HepG2 (cell line): Measurements from ENCODE around the gene HDAC10. TPM values are rescaled to one million over a fixed set of nuclear protein-coding genes. Genes with fewer than 3 reads are reported as not detected.

Experiments used
- ARNTL ChIP-seq: sonication (generic); formaldehyde crosslinking; IDR thresholded peaks from 2 replicates; pipeline ENCODE4 v1.4.0; 2020; ENCODE audit warnings: mild to moderate bottlenecking, missing genetic modification reagents
- CREM ChIP-seq, 2 experiments: sonication (generic) in 1 of 2; formaldehyde crosslinking in 1 of 2; IDR thresholded peaks; 2 replicates each; pipeline versions ENCODE4 v1.4.0 to v1.6.1; 2016 to 2020; ENCODE audit warnings: antibody characterized with exemption in 1 of 2, mild to moderate bottlenecking in 1 of 2, missing genetic modification reagents in 1 of 2
- ELF4 ChIP-seq: sonication (generic); formaldehyde crosslinking; IDR thresholded peaks from 2 replicates; pipeline ENCODE4 v1.5.0; 2020; ENCODE audit warnings: missing genetic modification reagents, mild to moderate bottlenecking, moderate library complexity, borderline replicate concordance
- ELK4 ChIP-seq: sonication (generic); formaldehyde crosslinking; IDR thresholded peaks from 2 replicates; pipeline ENCODE4 v1.9.0; 2021; ENCODE audit warnings: missing genetic modification reagents, borderline replicate concordance
- GTF3A ChIP-seq: sonication (generic); formaldehyde crosslinking; conservative IDR thresholded peaks from 2 replicates; pipeline ENCODE4 v1.4.0; 2020; ENCODE audit warnings: mild to moderate bottlenecking, missing genetic modification reagents
- HNRNPL ChIP-seq: fragments of 200-400 bp; formaldehyde crosslinking; IDR thresholded peaks from 2 replicates; pipeline ENCODE4 v1.6.1; 2017; ENCODE audit warnings: mild to moderate bottlenecking, low read depth, low read length
- ISL2 ChIP-seq: sonication (generic); formaldehyde crosslinking; IDR thresholded peaks from 2 replicates; pipeline ENCODE4 v1.5.0; 2020; ENCODE audit warnings: missing genetic modification reagents
- JUN ChIP-seq: sonication (generic); formaldehyde crosslinking; IDR thresholded peaks from 2 replicates; pipeline ENCODE4 v1.4.0; 2020; ENCODE audit warnings: mild to moderate bottlenecking, missing genetic modification reagents
- MAFK ChIP-seq, 2 experiments: IDR thresholded peaks in 1 of 2; conservative IDR thresholded peaks in 1 of 2; 2 replicates each; pipeline ENCODE4 v1.6.1; 2011; ENCODE audit warnings: improper control_type of control experiment in 2 of 2, low read length in 2 of 2
- MXI1 ChIP-seq: IDR thresholded peaks from 3 replicates; pipeline ENCODE4 v1.6.1; 2012; ENCODE audit warnings: low read depth, low read length, inconsistent platforms, borderline replicate concordance
- RFX5 ChIP-seq: IDR thresholded peaks from 2 replicates; pipeline ENCODE4 v1.6.1; 2011; ENCODE audit warnings: low read depth, low read length, improper control_type of control experiment
- SOX5 ChIP-seq: IDR thresholded peaks from 2 replicates; pipeline ENCODE4 v1.6.1; 2016; ENCODE audit warnings: borderline replicate concordance
- TP53 ChIP-seq: sonication (generic); formaldehyde crosslinking; conservative IDR thresholded peaks from 2 replicates; pipeline ENCODE4 v1.4.0; 2020; ENCODE audit warnings: missing genetic modification reagents
- ZBTB38 ChIP-seq: sonication (generic); formaldehyde crosslinking; IDR thresholded peaks from 2 replicates; pipeline ENCODE4 v1.5.1; 2020; ENCODE audit warnings: mild to moderate bottlenecking, missing genetic modification reagents
- ZMYM4 ChIP-seq: sonication (generic); formaldehyde crosslinking; IDR thresholded peaks from 2 replicates; pipeline ENCODE4 v1.8.1; 2023; ENCODE audit warnings: mild to moderate bottlenecking, missing genetic modification reagents
- ZNF101 ChIP-seq: sonication (generic); formaldehyde crosslinking; IDR thresholded peaks from 2 replicates; pipeline ENCODE4 v1.4.0; 2020; ENCODE audit warnings: mild to moderate bottlenecking, low read depth, missing genetic modification reagents, borderline replicate concordance
- ZNF136 ChIP-seq: sonication (generic); formaldehyde crosslinking; IDR thresholded peaks from 2 replicates; pipeline ENCODE4 v1.8.1; 2022; ENCODE audit warnings: low read depth, mild to moderate bottlenecking, moderate library complexity, missing genetic modification reagents
- ZNF263 ChIP-seq: sonication (generic); formaldehyde crosslinking; IDR thresholded peaks from 2 replicates; pipeline ENCODE4 v1.4.0; 2020; ENCODE audit warnings: missing genetic modification reagents
- ZNF567 ChIP-seq: sonication (generic); formaldehyde crosslinking; IDR thresholded peaks from 2 replicates; pipeline ENCODE4 v1.8.1; 2023; ENCODE audit warnings: mild to moderate bottlenecking, missing genetic modification reagents, borderline replicate concordance
- ZNF570 ChIP-seq: sonication (generic); formaldehyde crosslinking; IDR thresholded peaks from 2 replicates; pipeline ENCODE4 v1.4.0; 2020; ENCODE audit warnings: mild to moderate bottlenecking, missing genetic modification reagents, borderline replicate concordance
- polyA plus RNA-seq, 8 experiments: library from polyadenylated mRNA; depleted of rRNA in 3 of 8; stranded (reverse) in 7 of 8; unstranded in 1 of 8; fragments of >200 nt; fragmentation: Illumina TruSeq in 4 of 8; extraction: Trizol in 4 of 8; gene quantifications; 2 replicates each; pipeline versions ENCODE4 v1.2.1 to v1.2.3, GENCODE V29; 2011 to 2016; ENCODE audit warnings: low read depth in 4 of 8, missing spikeins in 1 of 8, mixed read lengths in 1 of 8; ENCODE audit not compliant: insufficient read depth in 1 of 8
- total RNA-seq, 5 experiments: library from RNA; depleted of rRNA; stranded (reverse); fragments of >200 nt; fragmentation: Illumina TruSeq; extraction: Trizol; gene quantifications; 2 replicates each; pipeline ENCODE4 v1.2.3, GENCODE V29; 2016; ENCODE audit warnings: low read depth in 1 of 5
- TF ChIP-seq, protein P1 (sequence below), 2 experiments: sonication (generic) in 1 of 2; formaldehyde crosslinking in 1 of 2; IDR thresholded peaks; 2 replicates each; pipeline versions ENCODE4 v1.5.1 to v1.6.1; 2011 to 2020; ENCODE audit warnings: borderline replicate concordance in 1 of 2, low read depth in 1 of 2, low read length in 1 of 2, mild to moderate bottlenecking in 1 of 2, missing genetic modification reagents in 1 of 2, moderate library complexity in 1 of 2
- TF ChIP-seq, protein P2 (sequence below): sonication (generic); formaldehyde crosslinking; IDR thresholded peaks from 2 replicates; pipeline ENCODE4 v1.4.0; 2020; ENCODE audit warnings: missing genetic modification reagents
- TF ChIP-seq, protein P3 (sequence below): sonication (generic); formaldehyde crosslinking; IDR thresholded peaks from 2 replicates; pipeline ENCODE4 v1.5.0; 2020; ENCODE audit warnings: missing genetic modification reagents, mild to moderate bottlenecking, borderline replicate concordance

HDAC10 gene
- total and polyA plus RNA-seq, 2 of the 13 experiments (the other 11 are each of a cell fraction or from before 2014, with no cell fraction given): 13.9 to 14.9 TPM

DNA sequence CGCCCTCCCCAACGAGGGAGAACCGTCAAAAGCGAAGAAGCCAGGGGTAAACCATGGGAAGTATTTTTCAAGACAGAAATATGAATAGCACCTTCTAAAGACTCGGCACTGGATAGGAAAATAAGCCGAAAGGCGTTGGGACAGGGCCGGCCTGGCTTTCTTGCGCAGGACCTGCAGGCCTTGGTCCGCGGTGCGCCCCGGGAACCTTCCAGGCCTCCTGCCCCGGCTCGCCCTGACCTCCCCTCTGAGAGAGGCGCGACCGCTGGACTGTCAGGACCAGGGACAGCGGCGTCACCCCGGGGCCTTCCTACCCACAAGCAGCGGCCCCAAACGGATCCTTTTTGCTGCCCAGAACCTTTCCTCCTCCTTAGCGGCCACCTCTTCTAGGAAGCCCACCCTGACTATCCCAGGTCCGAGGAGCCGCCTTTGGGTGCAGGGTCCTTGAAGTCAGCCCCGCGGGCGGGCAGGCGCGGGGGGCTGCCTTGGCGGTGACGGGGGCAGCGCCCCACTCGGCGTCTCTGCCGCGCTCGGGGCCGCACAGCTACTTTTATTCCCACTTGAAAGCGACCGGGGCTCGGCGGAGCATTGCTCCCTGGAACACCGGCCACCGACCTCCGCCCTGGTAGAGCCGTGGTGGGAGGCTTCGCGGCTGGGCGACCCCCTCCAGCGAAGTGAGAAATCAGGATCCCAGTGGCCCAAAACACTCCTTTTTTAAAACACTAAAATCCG is 19.8 kb upstream of the HDAC10 start (continued):
- TF ChIP-seq MAFK (conservative IDR thresholded peaks at IDR 0.05 in 1 of 2, IDR thresholded peaks at IDR 0.05 in 1 of 2; ENCODE audit: low read length in 2 of 2): no peak
- no peak for TF ChIP-seq ARNTL
- TF ChIP-seq ZNF136 (CRISPR knock-in tag): no peak
- no peak for TF ChIP-seq ZNF570 (CRISPR knock-in tag)
- TF ChIP-seq ZMYM4 (CRISPR knock-in tag): 0 out of 2 replicates have a peak, but pooled peaks have one; percentile 32
- no peak for TF ChIP-seq RFX5
- TF ChIP-seq, protein P1, sequence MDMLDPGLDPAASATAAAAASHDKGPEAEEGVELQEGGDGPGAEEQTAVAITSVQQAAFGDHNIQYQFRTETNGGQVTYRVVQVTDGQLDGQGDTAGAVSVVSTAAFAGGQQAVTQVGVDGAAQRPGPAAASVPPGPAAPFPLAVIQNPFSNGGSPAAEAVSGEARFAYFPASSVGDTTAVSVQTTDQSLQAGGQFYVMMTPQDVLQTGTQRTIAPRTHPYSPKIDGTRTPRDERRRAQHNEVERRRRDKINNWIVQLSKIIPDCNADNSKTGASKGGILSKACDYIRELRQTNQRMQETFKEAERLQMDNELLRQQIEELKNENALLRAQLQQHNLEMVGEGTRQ (IDR thresholded peaks at IDR 0.05; ENCODE audit: low read depth, low read length): no peak
- TF ChIP-seq, protein P1 (CRISPR knock-in tag; IDR thresholded peaks at IDR 0.05; ENCODE audit: borderline replicate concordance): no peak
- 0 out of 2 replicates have a peak, but pooled peaks have one; percentile 5 for TF ChIP-seq HNRNPL
- TF ChIP-seq ZNF263 (CRISPR knock-in tag): peak; percentile 44; the same call in 1 of the 2 replicates
- TF ChIP-seq ELK4 (CRISPR knock-in tag): no peak
- TF ChIP-seq ZNF101: no peak
- TF ChIP-seq TP53 (CRISPR knock-in tag): no peak
- TF ChIP-seq, protein P2, sequence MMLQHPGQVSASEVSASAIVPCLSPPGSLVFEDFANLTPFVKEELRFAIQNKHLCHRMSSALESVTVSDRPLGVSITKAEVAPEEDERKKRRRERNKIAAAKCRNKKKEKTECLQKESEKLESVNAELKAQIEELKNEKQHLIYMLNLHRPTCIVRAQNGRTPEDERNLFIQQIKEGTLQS (CRISPR knock-in tag): 0 out of 2 replicates have a peak, but pooled peaks have one; percentile 28
- peak; percentile 68; the same call in 1 of the 3 replicates for TF ChIP-seq MXI1
- TF ChIP-seq GTF3A (CRISPR knock-in tag): 0 out of 2 replicates have a peak, but pooled peaks have one; percentile 64
- TF ChIP-seq ZBTB38 (CRISPR knock-in tag): peak; percentile 32; the same call in 1 of the 2 replicates
- no peak for TF ChIP-seq JUN
- TF ChIP-seq SOX5 (CRISPR knock-in tag): peak; percentile 39; the same call in 1 of the 2 replicates
- TF ChIP-seq CREM (IDR thresholded peaks at IDR 0.05): no peak
- no peak for TF ChIP-seq CREM (CRISPR knock-in tag; IDR thresholded peaks at IDR 0.05)
- peak; percentile 46; the same call in 1 of the 2 replicates for TF ChIP-seq ISL2 (CRISPR knock-in tag)
- TF ChIP-seq, protein P3, sequence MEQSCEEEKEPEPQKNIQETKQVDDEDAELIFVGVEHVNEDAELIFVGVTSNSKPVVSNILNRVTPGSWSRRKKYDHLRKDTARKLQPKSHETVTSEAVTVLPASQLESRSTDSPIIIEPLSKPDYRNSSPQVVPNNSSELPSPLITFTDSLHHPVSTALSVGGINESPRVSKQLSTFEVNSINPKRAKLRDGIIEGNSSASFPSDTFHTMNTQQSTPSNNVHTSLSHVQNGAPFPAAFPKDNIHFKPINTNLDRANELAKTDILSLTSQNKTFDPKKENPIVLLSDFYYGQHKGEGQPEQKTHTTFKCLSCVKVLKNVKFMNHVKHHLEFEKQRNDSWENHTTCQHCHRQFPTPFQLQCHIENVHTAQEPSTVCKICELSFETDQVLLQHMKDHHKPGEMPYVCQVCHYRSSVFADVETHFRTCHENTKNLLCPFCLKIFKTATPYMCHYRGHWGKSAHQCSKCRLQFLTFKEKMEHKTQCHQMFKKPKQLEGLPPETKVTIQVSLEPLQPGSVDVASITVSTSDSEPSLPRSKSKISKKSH: peak; percentile 64; the same call in 1 of the 2 replicates
- no peak for TF ChIP-seq ELF4
- TF ChIP-seq ZNF567: 0 out of 2 replicates have a peak, but pooled peaks have one; percentile 37
